Progenitor cell of endocrine pancreas (in vitro differentiated cells): ENCODE results near the gene PARD6B. TPM values are rescaled to one million over a fixed set of nuclear protein-coding genes. Genes with fewer than 3 reads are reported as not detected.

ENCODE experiments used
- DNase-seq: peaks from one replicate; pipeline ENCODE4 v3.0.0; 2021; ENCODE audit warnings: low spot score; ENCODE audit not compliant: unreplicated experiment
- H3K27ac Mint-ChIP-seq: 2 replicates; pipeline ENCODE4 v1.8.0; 2021; ENCODE audit warnings: mild to moderate bottlenecking, moderate library complexity, mixed read lengths
- H3K27me3 Mint-ChIP-seq: 2 replicates; pipeline ENCODE4 v1.8.0; 2021; ENCODE audit warnings: mixed read lengths
- H3K36me3 Mint-ChIP-seq: 2 replicates; pipeline ENCODE4 v1.8.0; 2022; ENCODE audit warnings: mixed read lengths; ENCODE audit not compliant: insufficient read depth
- H3K4me1 Mint-ChIP-seq: 2 replicates; pipeline ENCODE4 v1.8.0; 2021; ENCODE audit warnings: low read depth, mixed read lengths
- H3K4me3 Mint-ChIP-seq: 2 replicates; pipeline ENCODE4 v1.8.0; 2021; ENCODE audit warnings: low read depth, mild to moderate bottlenecking, moderate library complexity, mixed read lengths
- H3K9me3 Mint-ChIP-seq: 2 replicates; pipeline ENCODE4 v1.8.0; 2021; ENCODE audit warnings: low read depth, mixed read lengths
- CTCF ChIP-seq: fragments of 200-600 bp; sonication (generic); IDR thresholded peaks from one replicate; pipeline ENCODE4 v1.5.0; 2021; ENCODE audit warnings: antibody characterized with exemption, mild to moderate bottlenecking; ENCODE audit not compliant: unreplicated experiment
- total RNA-seq: library from RNA; stranded (reverse); gene quantifications from 2 replicates; pipeline ENCODE4 v1.2.1, GENCODE V29; 2021

The PARD6B gene
- total RNA-seq, 1 donor from 2014 or later: 29.7 TPM

GRCh38 chr20:50720026-50720425 is 11.4 kb upstream of the PARD6B start:
- H3K4me3 Mint-ChIP-seq: no peak overlapping the region

GRCh38 chr20:50720582-50720981 is 10.8 kb upstream of the PARD6B start:
- H3K4me3 Mint-ChIP-seq: no peak overlapping the region

More at GRCh38 chr20:50720026-50720425, 11.4 kb upstream of the PARD6B start:
- Mint-ChIP-seq H3K9me3 (no peaks in the 10 kb centered on the region), H3K27ac (no peak overlapping the region), H3K27me3 (no peaks in the 10 kb centered on the region), H3K4me1 (no peaks in the 10 kb centered on the region), H3K36me3 (no peaks in the 10 kb centered on the region)
- DNase-seq: no peak
- no peak for TF ChIP-seq CTCF

GRCh38 chr20:50721881-50722281 is 9.5 kb upstream of the PARD6B start:
- Mint-ChIP-seq H3K4me3 (no peak overlapping the region), H3K9me3 (no peaks in the 10 kb centered on the region), H3K36me3 (no peaks in the 10 kb centered on the region), H3K27me3 (no peaks in the 10 kb centered on the region), H3K4me1 (no peaks in the 10 kb centered on the region), H3K27ac (peak overlapping the region; percentile 4)
- no peak for TF ChIP-seq CTCF
- no peak for DNase-seq

More at GRCh38 chr20:50720582-50720981, 10.8 kb upstream of the PARD6B start:
- no peaks in the 10 kb centered on the region for H3K27me3 Mint-ChIP-seq
- no peaks in the 10 kb centered on the region for H3K4me1 Mint-ChIP-seq
- no peak overlapping the region for H3K27ac Mint-ChIP-seq
- no peaks in the 10 kb centered on the region for H3K9me3 Mint-ChIP-seq
- DNase-seq: no peak
- H3K36me3 Mint-ChIP-seq: no peaks in the 10 kb centered on the region
- no peak for TF ChIP-seq CTCF

- H3K27me3 Mint-ChIP-seq: no peaks in the 10 kb centered on the region
- DNase-seq: no peak
- no peaks in the 10 kb centered on the region for H3K4me1 Mint-ChIP-seq
- H3K4me3 Mint-ChIP-seq: no peak overlapping the region
- peak overlapping the region; percentile 31 for H3K27ac Mint-ChIP-seq
- no peaks in the 10 kb centered on the region for H3K36me3 Mint-ChIP-seq
- no peak for TF ChIP-seq CTCF
- H3K9me3 Mint-ChIP-seq: no peaks in the 10 kb centered on the region
Observed at GRCh38 chr20:50722424-50723155, 8.8 kb upstream of the PARD6B start.

- no peak for DNase-seq
- Mint-ChIP-seq H3K27me3 (no peaks in the 10 kb centered on the region), H3K36me3 (no peaks in the 10 kb centered on the region), H3K27ac (no peak overlapping the region), H3K4me3 (no peak overlapping the region), H3K9me3 (no peaks in the 10 kb centered on the region), H3K4me1 (peaks cover 6% of the 10 kb centered on the region)
- no peak for TF ChIP-seq CTCF
Observed at GRCh38 chr20:50723672-50724071, 7.7 kb upstream of the PARD6B start.
